Fibroblast of the aortic adventitia (primary cell): ENCODE measurements around the gene SH3RF3. TPM values are rescaled to one million over a fixed set of nuclear protein-coding genes. Genes with fewer than 3 reads are reported as not detected.

Source experiments
- DNase-seq: peaks from one replicate; pipeline ENCODE4 v3.0.0-alpha.2; 2010; ENCODE audit warnings: low read depth
- H3K4me3 ChIP-seq: 2 replicates; pipeline ENCODE4 v1.5.1; 2011; ENCODE audit warnings: low read depth, mild to moderate bottlenecking, control low read depth, low read length, moderate library complexity
- CTCF ChIP-seq: IDR thresholded peaks from 2 replicates; pipeline ENCODE4 v1.5.1; 2011; ENCODE audit warnings: mild to moderate bottlenecking, low read length, control low read depth, inconsistent platforms; ENCODE audit not compliant: insufficient read depth
- total RNA-seq: library from RNA; depleted of rRNA; stranded (reverse); fragments of >200 nt; gene quantifications from 2 replicates; pipeline ENCODE4 v1.2.3, GENCODE V29; 2012; ENCODE audit warnings: low replicate concordance

The SH3RF3 gene
- total RNA-seq, 1 donor: 8.4 TPM

- no peak for TF ChIP-seq CTCF
- no peak overlapping the region for H3K4me3 ChIP-seq
- DNase-seq: no peak
Measured at GRCh38 chr2:109456776-109457175, 327.8 kb downstream of the SH3RF3 start.

- no peak for TF ChIP-seq CTCF
- no peak for DNase-seq
- H3K4me3 ChIP-seq: no peak overlapping the region
Measured at GRCh38 chr2:109457366-109457765, 328.4 kb downstream of the SH3RF3 start.

- no peak for DNase-seq
- no peak overlapping the region for H3K4me3 ChIP-seq
- no peak for TF ChIP-seq CTCF
Measured at GRCh38 chr2:109457794-109458193, 328.8 kb downstream of the SH3RF3 start.

GRCh38 chr2:109458512-109458911 lies 329.5 kb downstream of the SH3RF3 start:
- TF ChIP-seq CTCF: no peak
- DNase-seq: no peak
- H3K4me3 ChIP-seq: no peak overlapping the region

- H3K4me3 ChIP-seq: no peak overlapping the region
- TF ChIP-seq CTCF: no peak
- no peak for DNase-seq
Measured at GRCh38 chr2:109459485-109459884, 330.5 kb downstream of the SH3RF3 start.

- no peak overlapping the region for H3K4me3 ChIP-seq
- TF ChIP-seq CTCF: no peak
- no peak for DNase-seq
Measured at GRCh38 chr2:109460553-109461324, 331.7 kb downstream of the SH3RF3 start.

- no peak for DNase-seq
- no peak overlapping the region for H3K4me3 ChIP-seq
- no peak for TF ChIP-seq CTCF
Measured at GRCh38 chr2:109463236-109463635, 334.2 kb downstream of the SH3RF3 start.
